Stimulated activated CD8-positive, alpha-beta memory T cell treated with anti-CD3 and anti-CD28 coated beads, Interleukin-4, amount 100 ng/mL, for 24 hours (primary cell): ENCODE results near the gene KCNJ1.

Experiments used
- DNase-seq: peaks from one replicate; pipeline ENCODE4 v3.0.0-alpha.2; 2020; ENCODE audit warnings: low read depth

The KCNJ1 gene

DNA sequence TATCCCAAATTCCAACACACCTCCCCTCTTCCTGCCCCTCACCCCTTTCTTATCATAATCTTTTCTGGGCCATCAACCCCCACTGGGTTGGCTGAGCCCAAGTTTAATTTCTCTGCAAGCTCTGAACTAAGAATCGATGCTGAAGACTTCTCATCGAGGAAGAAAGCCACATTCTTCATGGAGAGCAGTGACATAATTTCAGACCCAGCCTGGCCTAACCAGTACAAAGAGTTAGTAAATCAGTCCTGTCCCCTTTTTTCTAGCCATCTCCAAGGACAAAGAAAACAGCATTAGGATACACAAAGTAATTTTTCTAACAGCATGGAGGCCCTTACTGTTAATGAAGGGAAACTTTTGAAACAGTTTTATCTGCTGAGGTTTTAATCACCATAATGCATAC, 45.0 kb downstream of the KCNJ1 start:
- no peak for DNase-seq

DNA sequence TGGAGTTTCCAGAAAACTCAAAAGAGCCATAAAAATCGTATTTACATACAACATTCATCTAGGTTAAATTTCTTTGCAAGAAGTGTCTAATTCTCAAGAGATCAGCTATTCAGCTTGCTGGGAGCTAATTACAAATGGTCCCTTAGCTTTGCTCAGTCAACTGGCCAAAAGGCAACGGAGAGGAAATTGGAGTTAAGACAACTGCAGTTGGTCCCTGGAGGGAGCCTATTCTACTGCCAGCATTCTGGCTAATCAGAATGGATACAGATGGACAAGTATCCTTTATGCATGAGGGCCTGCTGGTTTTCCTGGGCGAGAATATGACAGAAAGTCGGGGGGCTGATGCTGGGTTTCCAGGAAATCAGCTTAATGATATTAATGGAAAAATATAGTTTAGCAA, 45.5 kb downstream of the KCNJ1 start:
- no peak for DNase-seq

GRCh38 chr11:128819198-128819597, 47.9 kb downstream of the KCNJ1 start:
- no peak for DNase-seq

GRCh38 chr11:128814856-128815705, 52.0 kb downstream of the KCNJ1 start:
- no peak for DNase-seq

GRCh38 chr11:128813729-128814128, 53.4 kb downstream of the KCNJ1 start:
- no peak for DNase-seq

GRCh38 chr11:128810784-128811514, 56.1 kb downstream of the KCNJ1 start:
- no peak for DNase-seq

DNA sequence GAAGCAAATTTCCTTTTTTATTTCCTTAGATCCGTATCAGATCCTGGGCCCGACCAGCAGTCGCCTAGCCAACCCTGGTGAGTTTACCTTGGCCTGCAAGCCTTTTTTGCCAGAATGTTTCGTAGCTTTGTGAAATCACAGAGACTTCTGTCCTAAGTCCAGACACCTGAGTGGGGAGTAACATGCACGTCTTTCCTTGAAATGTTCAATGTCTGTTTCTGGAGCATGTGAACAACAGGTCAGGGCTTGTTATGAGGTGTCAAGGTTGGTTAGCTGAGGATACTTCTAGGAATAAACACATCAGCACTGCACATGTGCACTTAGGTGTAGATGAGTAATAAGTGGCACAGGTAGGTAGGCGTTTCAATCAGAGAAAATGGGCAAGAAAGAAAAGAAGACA, 58.0 kb downstream of the KCNJ1 start:
- DNase-seq, result no peak

DNA sequence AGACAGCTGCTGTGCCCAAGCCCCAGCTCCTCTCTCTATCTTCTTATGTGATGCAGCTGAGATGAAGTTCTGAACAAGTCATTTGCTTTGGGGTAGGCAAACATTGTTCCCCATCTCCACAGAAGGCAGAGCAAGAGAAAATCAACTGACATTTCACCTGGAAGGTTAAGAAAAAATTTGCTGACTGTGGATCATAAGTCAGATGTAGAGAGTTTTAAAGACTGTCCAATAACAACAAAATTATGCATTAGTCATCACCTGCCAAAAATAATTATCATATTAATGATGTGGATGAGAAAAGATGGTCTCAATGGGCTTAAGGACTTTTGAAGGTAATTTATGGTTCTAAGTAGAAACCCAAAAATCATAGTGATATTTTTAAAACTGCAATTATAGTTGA, 59.2 kb downstream of the KCNJ1 start:
- DNase-seq, result no peak

DNA sequence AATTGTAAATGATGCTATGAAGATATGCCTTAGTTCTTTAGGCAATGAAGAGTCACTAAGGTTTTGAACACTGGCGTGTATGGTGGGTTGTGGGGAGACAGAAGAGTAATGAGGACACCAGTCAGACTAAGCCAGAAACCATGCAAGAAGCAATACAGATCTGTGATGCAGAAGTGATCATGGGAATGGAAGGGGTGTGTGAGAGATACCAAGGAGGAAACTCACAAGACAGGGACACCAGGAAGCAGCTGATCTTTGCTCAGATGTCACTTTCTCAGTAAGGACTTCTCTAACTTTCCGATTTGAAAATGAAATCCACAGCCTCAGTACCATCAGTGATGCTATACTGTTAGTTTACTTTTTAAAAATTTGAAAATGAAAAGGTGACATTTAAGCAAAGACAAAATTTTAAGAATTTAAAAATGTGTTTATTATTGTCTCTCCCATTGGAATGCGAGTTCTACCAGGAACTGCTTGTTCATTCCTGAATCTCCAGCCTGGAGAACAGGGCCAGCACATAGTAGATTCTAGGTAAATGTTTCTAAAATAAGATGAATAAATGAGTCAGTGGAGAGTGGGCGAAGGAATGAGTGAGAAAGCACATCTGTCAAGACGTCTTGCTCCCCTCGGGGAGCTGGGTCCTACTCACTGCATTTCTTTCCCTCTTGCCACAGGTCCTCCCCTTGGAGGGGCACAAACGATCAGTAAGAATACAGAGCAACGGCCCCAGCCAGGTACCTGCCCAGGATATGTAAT, 60.4 kb downstream of the KCNJ1 start:
- no peak for DNase-seq

DNA sequence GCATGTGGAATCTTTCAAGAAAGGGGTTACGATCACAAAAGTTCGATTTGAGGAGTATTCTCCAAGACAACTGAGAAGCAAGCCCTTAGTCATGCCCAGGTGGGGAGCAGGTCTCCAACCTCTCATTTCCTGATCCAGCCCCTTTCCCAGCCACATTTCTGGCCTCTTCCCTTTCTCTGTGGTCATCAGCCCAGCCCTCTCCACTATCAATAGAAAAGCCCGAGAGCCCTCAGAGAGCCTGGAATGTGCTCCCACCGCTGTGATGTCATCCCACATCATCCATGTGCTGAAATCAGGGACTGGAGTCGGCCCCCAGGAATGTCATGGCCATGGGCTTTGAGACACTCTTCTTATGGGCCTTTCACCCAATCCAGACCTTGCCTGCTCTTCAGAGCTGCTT, 62.6 kb downstream of the KCNJ1 start:
- DNase-seq, result no peak

DNA sequence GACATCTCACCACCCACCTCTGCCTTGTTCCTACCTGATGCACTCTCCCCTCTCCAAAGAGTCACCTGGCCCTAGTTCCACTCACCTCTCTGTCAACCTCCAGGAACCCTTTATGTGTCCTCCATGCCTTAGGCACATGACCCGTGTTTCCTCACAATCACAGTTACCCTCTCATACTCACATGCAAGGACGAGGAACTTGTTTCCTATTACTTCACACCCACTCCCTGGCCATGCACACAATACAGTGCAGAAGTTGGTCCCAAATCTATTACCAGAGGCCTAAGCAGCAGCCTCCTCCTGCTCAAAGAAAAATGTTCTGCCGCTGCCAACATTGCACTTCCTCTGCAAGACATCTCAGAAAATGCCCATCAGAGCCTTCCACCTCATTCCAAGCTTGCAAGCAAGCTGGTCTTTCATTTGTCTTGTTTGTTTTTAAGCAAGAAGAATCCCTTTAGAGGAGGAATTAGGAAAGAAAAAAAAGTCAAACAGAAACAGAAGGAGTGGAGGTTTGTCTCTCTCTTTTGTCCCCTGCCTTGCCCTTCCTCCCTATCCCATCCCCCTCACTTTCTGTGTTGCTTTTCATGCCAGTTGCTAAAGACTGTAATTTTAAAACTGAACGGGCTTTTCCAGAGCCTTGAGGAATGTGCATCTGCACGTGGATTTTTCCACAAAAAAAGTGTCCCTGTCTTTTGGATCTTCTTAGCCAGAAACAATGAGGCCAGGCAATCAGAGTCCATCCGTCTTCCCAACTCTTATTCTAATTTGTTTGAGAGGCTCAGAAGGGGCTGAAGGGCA, 63.4 kb downstream of the KCNJ1 start:
- DNase-seq, result no peak

- no peak for DNase-seq
Observed at GRCh38 chr11:128803011-128803410, 64.1 kb downstream of the KCNJ1 start.

DNA sequence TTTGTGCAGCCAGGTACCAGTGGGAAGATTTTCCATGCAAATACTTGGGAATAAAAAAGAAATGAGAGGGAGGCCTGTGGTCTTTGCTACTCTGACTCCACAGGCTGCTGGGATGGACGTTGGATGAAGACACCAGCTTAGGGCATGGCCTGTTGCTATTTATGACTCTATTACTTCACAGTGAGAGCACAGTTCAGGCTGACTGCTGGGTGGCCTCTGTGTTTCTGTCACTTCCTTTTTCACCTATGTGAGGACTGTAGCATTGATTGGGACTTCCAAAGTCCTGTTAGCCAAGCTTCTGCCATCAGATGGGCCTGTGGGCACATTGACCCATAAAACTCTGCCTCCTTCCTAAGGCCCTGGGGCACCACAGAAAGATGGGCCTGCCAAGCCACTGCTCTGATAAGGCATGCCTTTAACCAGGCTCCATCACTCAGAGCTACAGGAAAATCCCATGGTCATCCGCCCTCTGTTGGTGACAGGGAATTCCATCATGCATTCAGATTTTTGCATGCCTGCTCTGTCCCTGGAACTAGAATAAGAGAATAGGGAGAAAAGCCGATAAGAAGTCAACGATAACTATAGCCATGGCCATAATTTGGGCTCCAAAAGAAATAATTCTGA, 64.6 kb downstream of the KCNJ1 start:
- DNase-seq, result no peak

GRCh38 chr11:128800871-128801417, 66.2 kb downstream of the KCNJ1 start:
- no peak for DNase-seq

GRCh38 chr11:128796270-128796669, 70.8 kb downstream of the KCNJ1 start:
- no peak for DNase-seq

- no peak for DNase-seq
Observed at GRCh38 chr11:128790196-128790595, 76.9 kb downstream of the KCNJ1 start.

GRCh38 chr11:128789497-128790150, 77.5 kb downstream of the KCNJ1 start:
- DNase-seq, result no peak
